Astrocyte (in vitro differentiated cells and primary cell): ENCODE measurements around the gene MREG. TPM values are rescaled to one million over a fixed set of nuclear protein-coding genes. Genes with fewer than 3 reads are reported as not detected.

Experiments
- DNase-seq: peaks from one replicate; pipeline ENCODE4 v3.0.0-alpha.2; 2010; ENCODE audit warnings: low read depth
- FAIRE-seq: peaks from 2 replicates; lab custom pipeline; 2011; peaks lifted over from hg19 to GRCh38; lab: Jason Lieb, UNC
- H2AFZ ChIP-seq: 2 replicates; pipeline ENCODE4 v1.6.0; 2012; ENCODE audit warnings: low read depth, low read length, inconsistent platforms
- H3K27ac ChIP-seq: 2 replicates; pipeline ENCODE4 v1.5.1; 2011; ENCODE audit warnings: low read depth, low read length, inconsistent platforms
- H3K27me3 ChIP-seq: 2 replicates; pipeline ENCODE4 v1.6.0; 2011; ENCODE audit warnings: low read length, inconsistent platforms; ENCODE audit not compliant: insufficient read depth
- H3K36me3 ChIP-seq: 2 replicates; pipeline ENCODE4 v1.5.1; 2011; ENCODE audit warnings: low read length, inconsistent platforms; ENCODE audit not compliant: insufficient read depth
- H3K4me1 ChIP-seq: 2 replicates; pipeline ENCODE4 v1.5.1; 2011; ENCODE audit warnings: low read length, inconsistent platforms; ENCODE audit not compliant: insufficient read depth
- H3K4me2 ChIP-seq: 2 replicates; pipeline ENCODE4 v1.6.0; 2012; ENCODE audit warnings: low read length, inconsistent platforms
- H3K4me3 ChIP-seq: 2 replicates; pipeline ENCODE4 v1.5.1; 2011; ENCODE audit warnings: low read depth, mild to moderate bottlenecking, low read length, inconsistent platforms; ENCODE audit not compliant: insufficient read depth
- H3K79me2 ChIP-seq: 2 replicates; pipeline ENCODE4 v1.6.0; 2012; ENCODE audit warnings: mild to moderate bottlenecking, low read length, inconsistent platforms; ENCODE audit not compliant: insufficient read depth
- H3K9ac ChIP-seq: 2 replicates; pipeline ENCODE4 v1.6.0; 2012; ENCODE audit warnings: mild to moderate bottlenecking, low read length, inconsistent platforms
- H3K9me3 ChIP-seq: 2 replicates; pipeline ENCODE4 v1.5.1; 2012; ENCODE audit warnings: low read depth, mild to moderate bottlenecking, low read length, inconsistent platforms; ENCODE audit not compliant: insufficient read depth
- H4K20me1 ChIP-seq: 2 replicates; pipeline ENCODE4 v1.6.0; 2012; ENCODE audit warnings: low read length, inconsistent platforms; ENCODE audit not compliant: insufficient read depth
- H3K27ac Mint-ChIP-seq: one replicate; pipeline ENCODE4 v1.8.0; 2021; ENCODE audit warnings: mild to moderate bottlenecking, mixed read lengths; ENCODE audit not compliant: unreplicated experiment
- H3K27me3 Mint-ChIP-seq: one replicate; pipeline ENCODE4 v1.8.0; 2021; ENCODE audit warnings: low read depth, mixed read lengths; ENCODE audit not compliant: unreplicated experiment
- H3K36me3 Mint-ChIP-seq: one replicate; pipeline ENCODE4 v1.8.0; 2021; ENCODE audit warnings: low read depth, mixed read lengths; ENCODE audit not compliant: unreplicated experiment
- H3K4me1 Mint-ChIP-seq: one replicate; pipeline ENCODE4 v1.8.0; 2021; ENCODE audit warnings: low read depth, mixed read lengths; ENCODE audit not compliant: unreplicated experiment
- H3K4me3 Mint-ChIP-seq: one replicate; pipeline ENCODE4 v1.8.0; 2021; ENCODE audit warnings: mild to moderate bottlenecking, moderate library complexity, mixed read lengths; ENCODE audit not compliant: unreplicated experiment
- H3K9me3 Mint-ChIP-seq: one replicate; pipeline ENCODE4 v1.8.0; 2021; ENCODE audit warnings: mild to moderate bottlenecking, mixed read lengths; ENCODE audit not compliant: unreplicated experiment
- CTCF ChIP-seq: IDR thresholded peaks from 2 replicates; pipeline ENCODE4 v1.5.1; 2011; ENCODE audit warnings: low read depth, mild to moderate bottlenecking, inconsistent platforms, low read length, moderate library complexity; ENCODE audit not compliant: insufficient read depth
- EZH2 ChIP-seq: IDR thresholded peaks from 2 replicates; pipeline ENCODE4 v1.6.1; 2012; ENCODE audit warnings: mild to moderate bottlenecking, low read length, inconsistent platforms; ENCODE audit not compliant: insufficient read depth
- total RNA-seq: library from RNA; stranded (reverse); gene quantifications from 2 replicates; pipeline ENCODE4 v1.2.1, GENCODE V29; 2021

Gene MREG
- total RNA-seq, 1 donor from 2014 or later: 7.8 TPM

GRCh38 chr2:215896921-215897320 lies 116.4 kb downstream of the MREG start:
- no peaks in the 10 kb centered on the region for H3K36me3 ChIP-seq
- Mint-ChIP-seq H3K9me3 (no peaks in the 10 kb centered on the region), H3K27me3 (no peaks in the 10 kb centered on the region), H3K36me3 (no peaks in the 10 kb centered on the region), H3K4me1 (peaks cover 6% of the 10 kb centered on the region), H3K4me3 (no peak overlapping the region), H3K27ac (no peak overlapping the region)
- FAIRE-seq (no peak), DNase-seq (no peak)
- no peak for TF ChIP-seq EZH2
- TF ChIP-seq CTCF: no peak
- no peak overlapping the region for H3K4me3 ChIP-seq
- H3K4me1 ChIP-seq: no peaks in the 10 kb centered on the region
- H3K4me2 ChIP-seq: no peak overlapping the region
- no peaks in the 10 kb centered on the region for H3K27me3 ChIP-seq
- H3K79me2 ChIP-seq: no peaks in the 10 kb centered on the region
- H3K9ac ChIP-seq: no peak overlapping the region
- H2AFZ ChIP-seq: no peak overlapping the region
- H3K27ac ChIP-seq: no peak overlapping the region
- H4K20me1 ChIP-seq: no peaks in the 10 kb centered on the region
- no peaks in the 10 kb centered on the region for H3K9me3 ChIP-seq

- FAIRE-seq: no peak
- no peak for DNase-seq
- H3K27me3 ChIP-seq: no peaks in the 10 kb centered on the region
- H3K4me1 ChIP-seq: no peaks in the 10 kb centered on the region
- no peaks in the 10 kb centered on the region for H3K9me3 Mint-ChIP-seq
- no peaks in the 10 kb centered on the region for H3K4me1 Mint-ChIP-seq
- TF ChIP-seq EZH2 (no peak), CTCF (no peak)
- H3K9me3 ChIP-seq: no peaks in the 10 kb centered on the region
- H3K4me3 Mint-ChIP-seq: no peak overlapping the region
- H3K4me2 ChIP-seq: no peak overlapping the region
- no peaks in the 10 kb centered on the region for H3K36me3 Mint-ChIP-seq
- H3K9ac ChIP-seq: no peak overlapping the region
- H3K27ac Mint-ChIP-seq: no peak overlapping the region
- no peak overlapping the region for H3K4me3 ChIP-seq
- no peaks in the 10 kb centered on the region for H4K20me1 ChIP-seq
- H3K79me2 ChIP-seq: no peaks in the 10 kb centered on the region
- no peaks in the 10 kb centered on the region for H3K36me3 ChIP-seq
- H3K27ac ChIP-seq: no peak overlapping the region
- no peaks in the 10 kb centered on the region for H3K27me3 Mint-ChIP-seq
- H2AFZ ChIP-seq: no peak overlapping the region
These were observed 118.0 kb downstream of the MREG start for GRCh38 chr2:215895330-215895729.

Other genes with a start within 250 kb of the MREG start
- gene PECR, start 68.3 kb upstream of the MREG start, total RNA-seq: 17.0 and 17.3 TPM in 2 replicates
- 17.9 and 20.1 TPM in 2 replicates for gene TMEM169, start 68.4 kb upstream of the MREG start, total RNA-seq
- 237 and 249 TPM in 2 replicates for gene XRCC5, start 95.8 kb upstream of the MREG start, total RNA-seq